Measurements from ENCODE around the gene SEMA6A. TPM values are rescaled to one million over a fixed set of nuclear protein-coding genes. Genes with fewer than 3 reads are reported as not detected.

The SEMA6A gene
- total and polyA plus RNA-seq, 2 of the 13 experiments (the other 11 are each of a cell fraction or from before 2014, with no cell fraction given): 5.1 to 6.5 TPM

DNA sequence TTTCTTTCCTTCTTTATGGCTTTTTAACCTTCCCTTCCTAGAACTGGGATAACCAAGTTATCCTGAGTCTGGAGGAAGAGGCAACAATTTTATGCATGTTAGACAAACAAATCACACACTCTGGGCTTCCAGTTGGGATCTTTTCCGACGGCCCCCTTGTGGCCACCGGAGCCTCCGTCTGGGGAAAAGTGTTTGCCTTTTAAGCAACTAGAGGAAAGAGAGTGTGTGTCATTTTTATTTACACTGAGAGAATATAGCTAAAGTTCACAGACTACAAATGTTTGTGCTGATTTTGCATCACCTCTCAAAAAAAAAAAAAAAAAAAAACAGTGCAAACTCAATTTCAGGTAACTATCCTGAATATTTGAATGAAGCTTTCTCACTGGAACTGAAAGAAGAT lies 126.2 kb downstream of the SEMA6A start (continued):
- TF ChIP-seq, protein P1, sequence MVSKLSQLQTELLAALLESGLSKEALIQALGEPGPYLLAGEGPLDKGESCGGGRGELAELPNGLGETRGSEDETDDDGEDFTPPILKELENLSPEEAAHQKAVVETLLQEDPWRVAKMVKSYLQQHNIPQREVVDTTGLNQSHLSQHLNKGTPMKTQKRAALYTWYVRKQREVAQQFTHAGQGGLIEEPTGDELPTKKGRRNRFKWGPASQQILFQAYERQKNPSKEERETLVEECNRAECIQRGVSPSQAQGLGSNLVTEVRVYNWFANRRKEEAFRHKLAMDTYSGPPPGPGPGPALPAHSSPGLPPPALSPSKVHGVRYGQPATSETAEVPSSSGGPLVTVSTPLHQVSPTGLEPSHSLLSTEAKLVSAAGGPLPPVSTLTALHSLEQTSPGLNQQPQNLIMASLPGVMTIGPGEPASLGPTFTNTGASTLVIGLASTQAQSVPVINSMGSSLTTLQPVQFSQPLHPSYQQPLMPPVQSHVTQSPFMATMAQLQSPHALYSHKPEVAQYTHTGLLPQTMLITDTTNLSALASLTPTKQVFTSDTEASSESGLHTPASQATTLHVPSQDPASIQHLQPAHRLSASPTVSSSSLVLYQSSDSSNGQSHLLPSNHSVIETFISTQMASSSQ (IDR thresholded peaks at IDR 0.05; ENCODE audit: low read depth): no peak
- TF ChIP-seq, protein P1 (CRISPR knock-in tag; IDR thresholded peaks at IDR 0.05; ENCODE audit: borderline replicate concordance): no peak
- peak; percentile 40 for TF ChIP-seq FOSL2 (CRISPR knock-in tag; IDR thresholded peaks at IDR 0.05)
- no peak for TF ChIP-seq JUND (CRISPR knock-in tag; IDR thresholded peaks at IDR 0.05)
- TF ChIP-seq ZMYM3 (CRISPR knock-in tag; IDR thresholded peaks at IDR 0.05): peak; percentile 38; the same call in 1 of the 2 replicates
- TF ChIP-seq FOXA1 (IDR thresholded peaks at IDR 0.05): no peak
- 0 out of 2 replicates have a peak, but pooled peaks have one; percentile 26 for TF ChIP-seq FOXA1 (CRISPR knock-in tag; IDR thresholded peaks at IDR 0.05)
- TF ChIP-seq MED13 (CRISPR knock-in tag; IDR thresholded peaks at IDR 0.05): no peak
- peak; percentile 19; the same call in 1 of the 2 replicates for TF ChIP-seq RARA (CRISPR knock-in tag; IDR thresholded peaks at IDR 0.05)
- no peak for TF ChIP-seq TBX3 (IDR thresholded peaks at IDR 0.05; ENCODE audit: borderline replicate concordance)
- TF ChIP-seq SOX6 (IDR thresholded peaks at IDR 0.05): no peak
- TF ChIP-seq SOX6 (CRISPR knock-in tag; IDR thresholded peaks at IDR 0.05): peak; percentile 30; the same call in 1 of the 2 replicates
- TF ChIP-seq FOXO1 (CRISPR knock-in tag; IDR thresholded peaks at IDR 0.05): no peak
- no peak for TF ChIP-seq KDM2A (CRISPR knock-in tag; IDR thresholded peaks at IDR 0.05; ENCODE audit: borderline replicate concordance, low read depth)
- TF ChIP-seq FOXA3 (CRISPR knock-in tag; IDR thresholded peaks at IDR 0.05): peak; percentile 34; the same call in 1 of the 2 replicates
- TF ChIP-seq GTF2F1 (IDR thresholded peaks at IDR 0.05; ENCODE audit: low read length): no peak
- no peak for TF ChIP-seq GLI4 (CRISPR knock-in tag; IDR thresholded peaks at IDR 0.05; ENCODE audit: borderline replicate concordance)
- TF ChIP-seq MEIS1 (CRISPR knock-in tag; IDR thresholded peaks at IDR 0.05; ENCODE audit: borderline replicate concordance): no peak
- 0 out of 2 replicates have a peak, but pooled peaks have one; percentile 21 for TF ChIP-seq PPARG (CRISPR knock-in tag; conservative IDR thresholded peaks at IDR 0.05)
- TF ChIP-seq, protein P2, sequence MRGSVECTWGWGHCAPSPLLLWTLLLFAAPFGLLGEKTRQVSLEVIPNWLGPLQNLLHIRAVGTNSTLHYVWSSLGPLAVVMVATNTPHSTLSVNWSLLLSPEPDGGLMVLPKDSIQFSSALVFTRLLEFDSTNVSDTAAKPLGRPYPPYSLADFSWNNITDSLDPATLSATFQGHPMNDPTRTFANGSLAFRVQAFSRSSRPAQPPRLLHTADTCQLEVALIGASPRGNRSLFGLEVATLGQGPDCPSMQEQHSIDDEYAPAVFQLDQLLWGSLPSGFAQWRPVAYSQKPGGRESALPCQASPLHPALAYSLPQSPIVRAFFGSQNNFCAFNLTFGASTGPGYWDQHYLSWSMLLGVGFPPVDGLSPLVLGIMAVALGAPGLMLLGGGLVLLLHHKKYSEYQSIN (CRISPR knock-in tag; IDR thresholded peaks at IDR 0.05; ENCODE audit: borderline replicate concordance): no peak
- no peak for TF ChIP-seq NFE2L2 (IDR thresholded peaks at IDR 0.05; ENCODE audit: low read length)
- TF ChIP-seq GFI1 (CRISPR knock-in tag; IDR thresholded peaks at IDR 0.05; ENCODE audit: borderline replicate concordance): 0 out of 2 replicates have a peak, but pooled peaks have one; percentile 13
- TF ChIP-seq ARNT (IDR thresholded peaks at IDR 0.05): no peak
- TF ChIP-seq SAP130 (CRISPR knock-in tag; IDR thresholded peaks at IDR 0.05; ENCODE audit: low read depth): peak; percentile 34; the same call in 1 of the 2 replicates
- TF ChIP-seq PHF20 (CRISPR knock-in tag; IDR thresholded peaks at IDR 0.05): no peak
- no peak for TF ChIP-seq ZNF772 (CRISPR knock-in tag; IDR thresholded peaks at IDR 0.05)
- TF ChIP-seq MBD4 (IDR thresholded peaks at IDR 0.05; ENCODE audit: borderline replicate concordance, low read length): no peak
- TF ChIP-seq ZNF737 (CRISPR knock-in tag; IDR thresholded peaks at IDR 0.05; ENCODE audit: borderline replicate concordance): no peak

Data from HepG2 (cell line).